Spleen (tissue), 7 donors: ENCODE results near the gene RGL4.

Experiments used
- CTCF ChIP-seq, 11 experiments: fragments of 200-600 bp in 7 of 11; fragments of 450-650 bp in 4 of 11; sonication (generic) in 4 of 11; IDR thresholded peaks in 8 of 11; conservative IDR thresholded peaks in 3 of 11; 1 replicate in 7 of 11; 2 replicates in 4 of 11; pipeline versions ENCODE4 v1.4.0 to v1.8.0; 2016 to 2021; ENCODE audit warnings: antibody characterized with exemption in 11 of 11, inconsistent platforms in 4 of 11, mild to moderate bottlenecking in 1 of 11
- POLR2A ChIP-seq, 3 donors: fragments of 450-650 bp; IDR thresholded peaks; one replicate each; pipeline ENCODE4 v1.5.1; 2017; ENCODE audit warnings: antibody characterized with exemption in 3 of 3, mild to moderate bottlenecking in 1 of 3
- donor health status: DM: no; HTN: no; CAD: no; lungs with moderate emphysema.
- donor health status: DM: no; HTN: no; CAD: no.
- donor health status: DM: no; HTN: no; CAD: no.

GRCh38 chr22:23686416-23687024 is 4.3 kb upstream of the RGL4 start:
- TF ChIP-seq POLR2A (IDR thresholded peaks at IDR 0.05) (no peak), CTCF (IDR thresholded peaks at IDR 0.05 in 8 of 11, conservative IDR thresholded peaks at IDR 0.05 in 3 of 11) (no peak)
